HG03342 (cell line): ENCODE results near the gene CRTAC1.

ENCODE experiments used
- ATAC-seq: cut with Tn5 transposase; IDR thresholded peaks from one replicate; pipeline ENCODE4 v1.9.1; 2021; ENCODE audit warnings: mild to moderate bottlenecking, moderate library complexity; ENCODE audit not compliant: unreplicated experiment

CRTAC1 gene

GRCh38 chr10:98029149-98030092, 1.0 kb downstream of the CRTAC1 start:
- ATAC-seq = no peak

GRCh38 chr10:98028168-98028770, 2.2 kb downstream of the CRTAC1 start:
- peak; percentile 51 for ATAC-seq

GRCh38 chr10:98023024-98023423, 7.4 kb downstream of the CRTAC1 start:
- ATAC-seq = no peak

GRCh38 chr10:98020784-98021183, 9.6 kb downstream of the CRTAC1 start:
- no peak for ATAC-seq

- no peak for ATAC-seq
These were observed 10.2 kb downstream of the CRTAC1 start for GRCh38 chr10:98020254-98020653.

- ATAC-seq = no peak
These were observed 10.6 kb downstream of the CRTAC1 start for GRCh38 chr10:98019784-98020183.

GRCh38 chr10:98016772-98017475, 13.5 kb downstream of the CRTAC1 start:
- ATAC-seq = no peak

GRCh38 chr10:98013776-98014175, 16.6 kb downstream of the CRTAC1 start:
- ATAC-seq = no peak

- no peak for ATAC-seq
These were observed 17.3 kb downstream of the CRTAC1 start for GRCh38 chr10:98013122-98013521.

GRCh38 chr10:98012644-98013043, 17.8 kb downstream of the CRTAC1 start:
- no peak for ATAC-seq

- no peak for ATAC-seq
These were observed 19.3 kb downstream of the CRTAC1 start for GRCh38 chr10:98010939-98011685.

- no peak for ATAC-seq
These were observed 24.2 kb downstream of the CRTAC1 start for GRCh38 chr10:98006266-98006665.

- no peak for ATAC-seq
These were observed 28.7 kb downstream of the CRTAC1 start for GRCh38 chr10:98001736-98002135.

GRCh38 chr10:98000346-98000745, 30.1 kb downstream of the CRTAC1 start:
- no peak for ATAC-seq

- no peak for ATAC-seq
These were observed 30.5 kb downstream of the CRTAC1 start for GRCh38 chr10:97999923-98000248.

GRCh38 chr10:97999066-97999922, 31.1 kb downstream of the CRTAC1 start:
- no peak for ATAC-seq

GRCh38 chr10:97991871-97992270, 38.5 kb downstream of the CRTAC1 start:
- ATAC-seq = no peak

GRCh38 chr10:97981816-97982215, 48.6 kb downstream of the CRTAC1 start:
- no peak for ATAC-seq

- ATAC-seq = no peak
These were observed 52.7 kb downstream of the CRTAC1 start for GRCh38 chr10:97977673-97978072.

- no peak for ATAC-seq
These were observed 54.8 kb downstream of the CRTAC1 start for GRCh38 chr10:97975598-97975997.
